GM18499 (cell line): ENCODE results near the gene AKR7A2.

Experiments used
- ATAC-seq: cut with Tn5 transposase; IDR thresholded peaks from one replicate; pipeline ENCODE4 v1.9.1; 2021; ENCODE audit warnings: moderate number of reproducible peaks; ENCODE audit not compliant: insufficient read depth, unreplicated experiment

Gene AKR7A2

GRCh38 chr1:19311931-19312781 is at the start of gene AKR7A2, which contains the start of gene SLC66A1:
Gene AKR7A2 (minus strand): TSS chr1:19312144. CDS start chr1:19312124, 20 bp downstream.
Gene SLC66A1 (plus strand): TSS chr1:19312326. CDS start chr1:19317678, 5,352 bp downstream.
- no peak for ATAC-seq

- no peak for ATAC-seq
Measured at GRCh38 chr1:19360843-19361610, 49.1 kb upstream of the AKR7A2 start.

GRCh38 chr1:19360432-19360831 is 48.5 kb upstream of the AKR7A2 start:
- no peak for ATAC-seq

- ATAC-seq, result no peak
Measured at GRCh38 chr1:19360016-19360415, 48.1 kb upstream of the AKR7A2 start.

- no peak for ATAC-seq
Measured at GRCh38 chr1:19359357-19359756, 47.4 kb upstream of the AKR7A2 start.

GRCh38 chr1:19358710-19359109 is 46.8 kb upstream of the AKR7A2 start:
- ATAC-seq, result no peak

- no peak for ATAC-seq
Measured at GRCh38 chr1:19357299-19357986, 45.5 kb upstream of the AKR7A2 start.

- ATAC-seq, result no peak
Measured at GRCh38 chr1:19356266-19356665, 44.3 kb upstream of the AKR7A2 start.

GRCh38 chr1:19354531-19354981 is 42.6 kb upstream of the AKR7A2 start:
- no peak for ATAC-seq

- no peak for ATAC-seq
Measured at GRCh38 chr1:19353596-19353995, 41.7 kb upstream of the AKR7A2 start.

- ATAC-seq, result no peak
Measured at GRCh38 chr1:19352839-19353238, 40.9 kb upstream of the AKR7A2 start.

- no peak for ATAC-seq
Measured at GRCh38 chr1:19351873-19352272, 39.9 kb upstream of the AKR7A2 start.

GRCh38 chr1:19350566-19350965 is 38.6 kb upstream of the AKR7A2 start:
- ATAC-seq, result no peak

- ATAC-seq, result no peak
Measured at GRCh38 chr1:19349999-19350398, 38.1 kb upstream of the AKR7A2 start.

GRCh38 chr1:19348441-19349198 is 36.7 kb upstream of the AKR7A2 start:
- ATAC-seq, result no peak

- no peak for ATAC-seq
Measured at GRCh38 chr1:19347533-19348172, 35.7 kb upstream of the AKR7A2 start.

- ATAC-seq, result no peak
Measured at GRCh38 chr1:19346026-19346425, 34.1 kb upstream of the AKR7A2 start.

- ATAC-seq, result no peak
Measured at GRCh38 chr1:19345391-19345790, 33.4 kb upstream of the AKR7A2 start.

GRCh38 chr1:19344831-19345230 is 32.9 kb upstream of the AKR7A2 start:
- ATAC-seq, result no peak
